ENCODE data around the gene TNFRSF13B.
"Not testable (repeated sequence)": the region's sequence is repeated elsewhere in the genome, so short reads cannot be mapped to it uniquely, and the experiment has no call there.

TNFRSF13B gene

DNA sequence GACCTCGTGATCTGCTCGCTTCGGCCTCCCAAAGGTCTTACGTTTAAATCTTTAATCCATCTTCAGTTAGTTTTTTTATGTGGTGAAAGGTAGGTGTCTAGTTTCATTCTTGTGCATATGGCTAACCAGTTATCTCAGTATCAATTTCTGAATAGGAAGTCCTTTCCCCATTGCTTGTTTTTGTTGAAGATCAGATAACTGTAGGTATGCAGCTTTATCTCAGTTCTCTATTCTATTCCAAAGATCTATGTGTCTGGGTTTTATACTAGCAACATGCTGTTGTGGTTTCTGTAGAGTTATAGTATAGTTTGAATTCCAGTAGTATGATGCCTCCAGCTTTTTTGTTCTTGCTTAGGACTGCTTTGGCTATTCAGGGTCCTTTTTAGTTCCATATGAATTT lies 65.2 kb downstream of the TNFRSF13B start:
- no peaks in the 10 kb centered on the region for H3K79me2 ChIP-seq (ENCODE audit: insufficient read depth, low read depth)
- H3K4me3 ChIP-seq (IDR thresholded peaks at IDR 0.05; ENCODE audit: insufficient read depth, low read depth, low read length): no peak overlapping the region
- no peaks in the 10 kb centered on the region for H3K36me3 ChIP-seq (ENCODE audit: insufficient read depth)
- H3K4me2 ChIP-seq: 0 out of 2 replicates have a peak overlapping the region, but pooled peaks have one; percentile 10
- no peak overlapping the region for H3K9ac ChIP-seq
- no peak overlapping the region for H3K27ac ChIP-seq
- H3K4me1 ChIP-seq (ENCODE audit: low read depth, poor library complexity, severe bottlenecking): peaks cover 19% of the 10 kb centered on the region
- no peaks in the 10 kb centered on the region for H4K20me1 ChIP-seq (ENCODE audit: insufficient read depth)
- TF ChIP-seq, protein P1, sequence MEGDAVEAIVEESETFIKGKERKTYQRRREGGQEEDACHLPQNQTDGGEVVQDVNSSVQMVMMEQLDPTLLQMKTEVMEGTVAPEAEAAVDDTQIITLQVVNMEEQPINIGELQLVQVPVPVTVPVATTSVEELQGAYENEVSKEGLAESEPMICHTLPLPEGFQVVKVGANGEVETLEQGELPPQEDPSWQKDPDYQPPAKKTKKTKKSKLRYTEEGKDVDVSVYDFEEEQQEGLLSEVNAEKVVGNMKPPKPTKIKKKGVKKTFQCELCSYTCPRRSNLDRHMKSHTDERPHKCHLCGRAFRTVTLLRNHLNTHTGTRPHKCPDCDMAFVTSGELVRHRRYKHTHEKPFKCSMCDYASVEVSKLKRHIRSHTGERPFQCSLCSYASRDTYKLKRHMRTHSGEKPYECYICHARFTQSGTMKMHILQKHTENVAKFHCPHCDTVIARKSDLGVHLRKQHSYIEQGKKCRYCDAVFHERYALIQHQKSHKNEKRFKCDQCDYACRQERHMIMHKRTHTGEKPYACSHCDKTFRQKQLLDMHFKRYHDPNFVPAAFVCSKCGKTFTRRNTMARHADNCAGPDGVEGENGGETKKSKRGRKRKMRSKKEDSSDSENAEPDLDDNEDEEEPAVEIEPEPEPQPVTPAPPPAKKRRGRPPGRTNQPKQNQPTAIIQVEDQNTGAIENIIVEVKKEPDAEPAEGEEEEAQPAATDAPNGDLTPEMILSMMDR (conservative IDR thresholded peaks at IDR 0.05; ENCODE audit: low read depth, low read length): no peak
- H2AFZ ChIP-seq (ENCODE audit: low read depth): no peak overlapping the region
- H3K27me3 ChIP-seq (ENCODE audit: insufficient read depth, low read depth): no peaks in the 10 kb centered on the region

DNA sequence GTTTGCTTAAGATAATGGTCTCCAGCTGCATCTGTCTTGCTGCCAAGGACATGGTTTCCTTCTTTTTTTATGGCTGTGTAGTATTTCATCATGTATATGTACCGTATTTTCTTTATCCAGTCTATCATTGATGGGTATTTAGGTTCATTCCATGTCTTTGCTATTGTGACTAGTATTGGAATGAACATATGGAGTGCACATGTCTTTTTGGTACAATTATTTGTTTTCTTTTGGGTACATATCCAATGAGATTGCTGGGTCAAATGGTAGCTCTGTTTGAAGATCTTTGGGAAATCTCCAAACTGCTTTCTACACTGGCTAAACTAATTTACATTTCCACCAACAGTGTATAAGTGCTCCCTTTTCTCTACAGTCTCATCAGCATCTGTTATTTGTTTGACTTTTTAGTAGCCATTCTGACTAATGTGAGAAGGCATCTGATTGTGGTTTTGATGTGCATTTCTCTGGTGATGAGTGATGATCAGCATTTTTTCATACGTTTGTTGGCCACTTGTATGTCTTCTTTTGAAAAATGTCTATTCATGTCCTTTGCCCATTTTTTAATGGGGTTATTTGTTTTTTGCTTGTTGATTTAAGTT lies 66.2 kb downstream of the TNFRSF13B start:
- TF ChIP-seq, protein P1 (conservative IDR thresholded peaks at IDR 0.05; ENCODE audit: low read depth, low read length): no peak
- H4K20me1 ChIP-seq (ENCODE audit: insufficient read depth): no peaks in the 10 kb centered on the region
- H3K4me1 ChIP-seq (ENCODE audit: low read depth, poor library complexity, severe bottlenecking): peaks cover 19% of the 10 kb centered on the region
- H3K79me2 ChIP-seq (ENCODE audit: insufficient read depth, low read depth): no peaks in the 10 kb centered on the region
- no peak overlapping the region for H3K27ac ChIP-seq
- H3K4me3 ChIP-seq (IDR thresholded peaks at IDR 0.05; ENCODE audit: insufficient read depth, low read depth, low read length): no peak overlapping the region
- H3K9ac ChIP-seq: no peak overlapping the region
- H2AFZ ChIP-seq (ENCODE audit: low read depth): no peak overlapping the region
- no peaks in the 10 kb centered on the region for H3K27me3 ChIP-seq (ENCODE audit: insufficient read depth, low read depth)
- H3K36me3 ChIP-seq (ENCODE audit: insufficient read depth): no peaks in the 10 kb centered on the region
- no peak overlapping the region for H3K4me2 ChIP-seq

DNA sequence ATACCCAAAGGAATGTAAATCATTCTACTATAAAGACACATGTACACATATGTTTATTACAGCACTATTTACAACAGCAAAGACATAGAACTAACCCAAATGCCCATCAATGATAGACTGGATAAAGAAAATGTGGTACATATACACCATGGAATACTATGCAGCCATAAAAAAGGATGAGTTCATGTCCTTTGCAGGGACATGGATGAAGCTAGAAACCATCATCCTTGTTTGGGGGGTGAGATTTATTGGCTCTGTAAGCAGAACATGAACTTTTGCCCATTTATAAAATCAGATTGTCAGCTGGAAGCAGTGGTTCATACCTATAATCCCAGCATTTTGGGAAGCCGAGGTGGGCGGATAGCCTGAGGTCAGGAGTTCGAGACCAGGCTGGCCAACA lies 68.8 kb downstream of the TNFRSF13B start:
- H2AFZ ChIP-seq (ENCODE audit: low read depth); H3K36me3 ChIP-seq (ENCODE audit: insufficient read depth); H3K27me3 ChIP-seq (ENCODE audit: insufficient read depth, low read depth); H3K4me3 ChIP-seq (IDR thresholded peaks at IDR 0.05; ENCODE audit: insufficient read depth, low read depth, low read length); H4K20me1 ChIP-seq (ENCODE audit: insufficient read depth); H3K9ac ChIP-seq; H3K4me2 ChIP-seq; H3K27ac ChIP-seq; H3K79me2 ChIP-seq (ENCODE audit: insufficient read depth, low read depth): not testable (repeated sequence)
- peaks cover 19% of the 10 kb centered on the region for H3K4me1 ChIP-seq (ENCODE audit: low read depth, poor library complexity, severe bottlenecking)

DNA sequence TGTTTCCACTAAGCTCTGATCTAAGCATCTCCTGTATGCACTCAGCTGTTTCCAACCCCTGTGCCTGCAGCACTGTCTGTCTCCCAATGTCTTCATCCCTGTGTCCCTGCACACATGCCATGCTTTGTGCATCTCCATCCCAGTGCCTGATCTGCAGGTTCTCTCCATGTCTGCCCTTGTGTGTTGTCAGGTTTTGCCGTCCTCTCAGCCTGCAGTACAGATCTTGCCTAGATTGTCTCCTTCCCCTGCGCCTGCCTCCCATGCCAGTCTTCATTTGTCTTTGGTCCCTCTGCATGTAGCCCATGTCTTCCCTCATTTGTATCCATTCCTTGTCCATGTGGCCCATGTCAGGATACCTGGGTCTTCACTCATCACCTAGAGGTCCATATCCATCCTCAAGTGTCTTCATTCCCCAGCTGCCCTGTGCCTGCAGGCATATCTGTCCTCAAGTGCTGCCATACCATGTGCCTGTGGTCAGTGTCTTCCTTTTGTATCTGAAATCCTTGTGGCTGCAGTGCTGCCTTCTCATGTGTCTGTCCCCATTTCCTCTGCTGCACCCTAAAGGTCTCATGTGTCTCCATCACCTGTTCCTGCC lies 71.5 kb downstream of the TNFRSF13B start:
- no peaks in the 10 kb centered on the region for H3K27me3 ChIP-seq (ENCODE audit: insufficient read depth, low read depth)
- H3K4me3 ChIP-seq (IDR thresholded peaks at IDR 0.05; ENCODE audit: insufficient read depth, low read depth, low read length): no peak overlapping the region
- no peaks in the 10 kb centered on the region for H4K20me1 ChIP-seq (ENCODE audit: insufficient read depth)
- no peaks in the 10 kb centered on the region for H3K36me3 ChIP-seq (ENCODE audit: insufficient read depth)
- no peaks in the 10 kb centered on the region for H3K79me2 ChIP-seq (ENCODE audit: insufficient read depth, low read depth)
- no peak overlapping the region for H3K9ac ChIP-seq
- TF ChIP-seq, protein P1 (conservative IDR thresholded peaks at IDR 0.05; ENCODE audit: low read depth, low read length): no peak
- H3K4me2 ChIP-seq: no peak overlapping the region
- H3K27ac ChIP-seq: no peak overlapping the region
- H2AFZ ChIP-seq (ENCODE audit: low read depth): no peak overlapping the region
- no peaks in the 10 kb centered on the region for H3K4me1 ChIP-seq (ENCODE audit: low read depth, poor library complexity, severe bottlenecking)

DNA sequence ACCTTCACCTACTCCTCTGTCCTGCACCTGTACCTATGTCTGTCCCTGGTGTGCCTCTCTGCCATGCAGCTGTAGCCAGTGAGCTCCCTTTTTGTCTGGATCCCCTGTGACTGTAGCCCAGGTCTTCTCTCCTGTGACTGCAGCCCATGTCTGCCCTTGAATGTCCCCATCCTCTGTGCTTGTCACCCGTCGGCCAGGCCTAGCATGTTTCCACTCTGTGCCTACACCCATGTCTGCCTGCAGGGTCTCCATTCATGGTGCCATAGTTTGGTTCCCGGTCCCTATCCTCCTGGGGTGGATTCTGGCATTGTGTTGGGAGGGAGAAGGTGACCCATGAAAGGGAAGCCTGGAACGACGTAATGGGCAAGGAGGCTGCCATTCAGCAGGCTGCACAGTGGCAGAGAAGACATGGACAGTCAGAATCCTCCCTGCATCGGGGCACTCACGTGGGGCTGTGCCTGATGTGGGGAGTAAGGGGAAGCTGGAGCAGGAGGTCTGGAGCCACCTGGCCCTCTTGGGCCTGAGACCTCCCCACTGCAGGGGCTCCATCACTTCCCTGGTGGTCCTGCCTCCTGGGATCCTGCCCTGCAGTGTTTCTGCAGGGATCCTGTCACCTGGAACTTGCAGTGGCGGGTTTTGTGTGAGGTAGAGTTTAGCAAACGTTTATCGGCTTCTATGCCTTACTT lies 74.6 kb downstream of the TNFRSF13B start:
- not testable (repeated sequence) for H3K4me3 ChIP-seq (IDR thresholded peaks at IDR 0.05; ENCODE audit: insufficient read depth, low read depth, low read length); H3K4me2 ChIP-seq; H3K36me3 ChIP-seq (ENCODE audit: insufficient read depth); H3K4me1 ChIP-seq (ENCODE audit: low read depth, poor library complexity, severe bottlenecking); H3K79me2 ChIP-seq (ENCODE audit: insufficient read depth, low read depth); H3K27ac ChIP-seq; H2AFZ ChIP-seq (ENCODE audit: low read depth); H3K9ac ChIP-seq; H3K27me3 ChIP-seq (ENCODE audit: insufficient read depth, low read depth); H4K20me1 ChIP-seq (ENCODE audit: insufficient read depth)

DNA sequence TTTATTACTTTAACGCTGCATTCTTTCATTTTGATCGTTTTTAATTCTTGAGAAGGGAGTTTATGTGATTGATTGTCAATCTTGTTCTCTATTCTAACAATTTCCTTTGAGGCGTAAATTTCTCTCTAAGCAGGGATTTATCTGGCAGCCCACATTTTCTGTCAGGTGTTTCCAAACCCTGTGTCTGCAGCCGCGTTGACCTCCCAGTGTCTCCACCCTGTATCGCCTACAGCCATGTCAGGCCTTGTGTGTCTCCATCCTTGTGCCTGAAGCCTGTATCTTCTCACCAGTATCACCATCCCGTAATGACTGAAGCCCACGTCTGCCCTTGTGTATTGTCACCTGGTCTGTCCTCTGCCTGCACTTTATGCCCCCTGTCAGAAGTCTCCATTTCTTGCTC lies 75.7 kb downstream of the TNFRSF13B start:
- H3K27me3 ChIP-seq (ENCODE audit: insufficient read depth, low read depth); H3K36me3 ChIP-seq (ENCODE audit: insufficient read depth); H3K4me3 ChIP-seq (IDR thresholded peaks at IDR 0.05; ENCODE audit: insufficient read depth, low read depth, low read length); H2AFZ ChIP-seq (ENCODE audit: low read depth); H3K27ac ChIP-seq; H3K4me2 ChIP-seq; H4K20me1 ChIP-seq (ENCODE audit: insufficient read depth); H3K9ac ChIP-seq; H3K79me2 ChIP-seq (ENCODE audit: insufficient read depth, low read depth); H3K4me1 ChIP-seq (ENCODE audit: low read depth, poor library complexity, severe bottlenecking): not testable (repeated sequence)

DNA sequence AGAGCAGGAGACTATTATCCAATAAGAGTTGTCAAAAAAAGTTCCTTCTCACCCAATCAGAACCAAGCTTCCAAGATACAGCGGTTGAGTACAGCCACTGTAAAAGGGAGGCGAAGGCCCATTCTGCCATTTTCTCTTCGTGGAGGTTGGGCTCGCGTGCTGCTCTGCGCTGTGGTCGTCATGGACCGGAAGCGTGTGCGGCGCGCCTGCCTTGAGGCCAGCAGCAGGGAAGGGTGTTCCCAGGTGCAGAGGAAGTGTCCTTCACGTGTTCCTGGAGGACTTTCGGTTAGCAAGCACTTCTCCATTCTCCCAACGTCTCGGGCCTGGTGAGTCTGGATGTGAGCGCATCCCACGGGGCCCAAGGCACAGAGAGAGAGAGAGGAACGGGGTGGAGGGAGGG lies 78.4 kb downstream of the TNFRSF13B start:
- H3K36me3 ChIP-seq (ENCODE audit: insufficient read depth); H3K4me2 ChIP-seq: not testable (repeated sequence)

More for the DNA sequence above, 78.4 kb downstream of the TNFRSF13B start:
- H3K27me3 ChIP-seq (ENCODE audit: insufficient read depth, low read depth); H2AFZ ChIP-seq (ENCODE audit: low read depth); H3K79me2 ChIP-seq (ENCODE audit: insufficient read depth, low read depth); H3K27ac ChIP-seq; H3K9ac ChIP-seq; H3K4me1 ChIP-seq (ENCODE audit: low read depth, poor library complexity, severe bottlenecking); H4K20me1 ChIP-seq (ENCODE audit: insufficient read depth); H3K4me3 ChIP-seq (IDR thresholded peaks at IDR 0.05; ENCODE audit: insufficient read depth, low read depth, low read length): not testable (repeated sequence)
